ENCODE data around the gene IGFBP2. TPM values are rescaled to one million over a fixed set of nuclear protein-coding genes. Genes with fewer than 3 reads are reported as not detected.

IGFBP2 gene
- total and polyA plus RNA-seq, 10 donors = 61.3 to 334 (median 257) TPM

DNA sequence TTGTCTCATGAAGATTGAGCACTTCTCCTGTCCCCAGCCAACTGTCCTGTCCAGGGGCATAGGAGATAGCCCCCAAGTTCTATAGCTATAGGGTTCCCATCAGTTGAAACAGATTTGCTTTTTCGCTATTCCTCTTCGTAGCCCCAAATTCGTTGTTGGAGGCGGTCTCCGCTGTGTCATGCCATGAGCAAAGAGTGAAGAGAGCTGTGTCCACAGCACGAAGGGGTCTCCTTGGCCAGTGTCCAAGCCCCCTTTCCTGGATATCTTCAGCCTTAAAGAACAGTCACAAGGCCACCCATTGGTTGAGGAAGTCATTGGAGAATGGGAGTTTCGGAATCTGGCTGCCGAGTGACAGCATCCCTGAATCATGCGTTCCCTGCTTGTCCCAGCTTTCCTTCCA is 41.2 kb downstream of the IGFBP2 start:
- WGBS, 5 donors = 83 to 92% (median 88%) methylated on average over 9 of the region's 9 CpGs
- H3K36me3 ChIP-seq = peaks cover 0 to 18% (median 0%) of the 10 kb centered on the region in 6 donors
- H3K27me3 ChIP-seq (replicated peaks in 1 of 7) = peaks cover 0 to 31% (median 0%) of the 10 kb centered on the region in 7 donors
- no peak overlapping the region for H3K27ac ChIP-seq
- no peak for DNase-seq
- no peaks in the 10 kb centered on the region for H3K4me1 ChIP-seq
- no peak overlapping the region for H3K4me3 ChIP-seq
- H3K9me3 ChIP-seq = no peaks in the 10 kb centered on the region
- intact Hi-C loops (cut with DNase I; ENCODE audit: low total_unique reads) = no loop called here
- TF ChIP-seq POLR2AphosphoS5 (IDR thresholded peaks at IDR 0.05) (no peak), POLR2A (IDR thresholded peaks at IDR 0.05) (no peak), CTCF (IDR thresholded peaks at IDR 0.05 in 8 of 11, conservative IDR thresholded peaks at IDR 0.05 in 3 of 11) (no peak)

DNA sequence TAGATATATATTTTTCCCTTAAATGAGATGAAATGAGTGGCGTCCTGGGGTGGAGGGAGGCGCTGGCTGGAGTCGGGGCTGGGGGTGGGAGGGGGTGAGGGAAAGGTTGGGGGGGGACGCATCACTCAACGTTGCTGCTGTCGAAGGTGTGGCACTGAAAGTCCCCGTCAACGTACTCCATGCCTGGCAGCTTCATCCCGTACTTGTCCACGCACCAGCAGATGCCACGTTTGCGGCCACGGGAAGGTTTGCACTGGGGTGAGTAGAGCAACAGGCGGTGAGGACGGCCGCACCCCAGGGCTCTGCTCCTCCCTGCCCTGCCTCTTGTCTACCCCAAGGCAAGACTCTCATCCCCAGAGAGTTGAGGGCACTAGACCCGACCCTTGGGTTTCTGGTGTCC is 43.4 kb downstream of the IGFBP2 start:
- TF ChIP-seq POLR2AphosphoS5 (IDR thresholded peaks at IDR 0.05) (no peak), POLR2A (IDR thresholded peaks at IDR 0.05) (no peak), CTCF (IDR thresholded peaks at IDR 0.05 in 8 of 11, conservative IDR thresholded peaks at IDR 0.05 in 3 of 11) (no peak)
- WGBS, 5 donors = 84 to 96% (median 90%) methylated on average over 17 of the region's 17 CpGs
- Histone ChIP-seq H3K9me3 (no peaks in the 10 kb centered on the region), H3K27me3 (replicated peaks in 1 of 7) (peaks cover 0 to 21% (median 0%) of the 10 kb centered on the region in 7 donors), H3K27ac (no peak overlapping the region), H3K4me3 (no peak overlapping the region), H3K4me1 (no peaks in the 10 kb centered on the region), H3K36me3 (peaks cover 0 to 18% (median 0%) of the 10 kb centered on the region in 6 donors)
- intact Hi-C loops (cut with DNase I; ENCODE audit: low total_unique reads) = no loop called here
- no peak for DNase-seq

- DNase-seq = peak; percentile 49
- Histone ChIP-seq H3K27ac (no peak overlapping the region), H3K4me3 (no peak overlapping the region), H3K4me1 (peaks cover 0 to 9% (median 2%) of the 10 kb centered on the region in 6 donors), H3K27me3 (replicated peaks in 1 of 7) (peaks cover 0 to 21% (median 0%) of the 10 kb centered on the region in 7 donors), H3K9me3 (no peaks in the 10 kb centered on the region), H3K36me3 (peaks cover 0 to 18% (median 0%) of the 10 kb centered on the region in 6 donors)
- no peak for TF ChIP-seq CTCF (IDR thresholded peaks at IDR 0.05 in 8 of 11, conservative IDR thresholded peaks at IDR 0.05 in 3 of 11)
- no peak for TF ChIP-seq POLR2AphosphoS5 (IDR thresholded peaks at IDR 0.05)
- TF ChIP-seq POLR2A (IDR thresholded peaks at IDR 0.05) = no peak
- 67 to 81% (median 75%) methylated on average over 9 of the region's 9 CpGs for WGBS, 5 donors
- intact Hi-C loops (cut with DNase I; ENCODE audit: low total_unique reads) = no loop called here
These were observed 44.3 kb downstream of the IGFBP2 start for GRCh38 chr2:216677439-216678097.

DNA sequence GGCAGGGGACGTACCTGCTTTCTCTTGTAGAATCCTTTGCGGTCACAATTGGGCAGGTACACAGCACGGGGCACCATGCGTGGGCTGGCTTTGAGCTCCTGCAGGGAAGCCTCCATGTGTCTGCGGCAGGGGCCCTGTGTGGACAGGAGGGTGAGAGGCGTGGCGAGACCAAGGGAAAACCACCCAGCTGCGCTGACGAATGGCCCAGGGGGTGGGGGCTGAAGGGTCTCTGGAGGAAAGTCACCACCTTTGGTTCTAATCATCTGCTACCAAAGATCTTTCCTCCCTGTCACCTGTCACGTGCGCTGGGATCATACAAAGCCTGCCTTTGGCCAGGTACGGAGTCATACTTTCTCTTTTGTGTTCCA is 44.9 kb downstream of the IGFBP2 start:
- TF ChIP-seq CTCF (IDR thresholded peaks at IDR 0.05 in 8 of 11, conservative IDR thresholded peaks at IDR 0.05 in 3 of 11) = no peak
- no peak for TF ChIP-seq POLR2A (IDR thresholded peaks at IDR 0.05)
- no peak for TF ChIP-seq POLR2AphosphoS5 (IDR thresholded peaks at IDR 0.05)
- H3K4me1 ChIP-seq = peaks cover 0 to 14% (median 2%) of the 10 kb centered on the region in 6 donors
- peaks cover 0 to 18% (median 0%) of the 10 kb centered on the region in 6 donors for H3K36me3 ChIP-seq
- peaks cover 0 to 24% (median 0%) of the 10 kb centered on the region in 7 donors for H3K27me3 ChIP-seq (replicated peaks in 1 of 7)
- no peaks in the 10 kb centered on the region for H3K9me3 ChIP-seq
- no peak overlapping the region for H3K4me3 ChIP-seq
- intact Hi-C loops (cut with DNase I; ENCODE audit: low total_unique reads) = no loop called here
- WGBS, 5 donors = 88 to 96% (median 92%) methylated on average over 12 of the region's 12 CpGs
- no peak overlapping the region for H3K27ac ChIP-seq
- peak; percentile 61 for DNase-seq

Data from spleen (tissue), 11 donors.